Neural cell (in vitro differentiated cells): Measurements from ENCODE around the gene FGD4. TPM values are rescaled to one million over a fixed set of nuclear protein-coding genes. Genes with fewer than 3 reads are reported as not detected.

ENCODE experiments used
- H2AFZ ChIP-seq: fragments of 200-600, 300-800 bp; sonication (generic), shearing (Covaris generic); 2 replicates; pipeline ENCODE4 v1.6.0; 2014; ENCODE audit warnings: low read depth, mild to moderate bottlenecking, antibody characterized with exemption, low read length, moderate library complexity
- H3F3A ChIP-seq: fragments of 200-600 bp; shearing (Covaris generic); 2 replicates; pipeline ENCODE4 v1.6.1; 2016; ENCODE audit warnings: mild to moderate bottlenecking, moderate library complexity, mixed read lengths, antibody characterized with exemption, low read length; ENCODE audit not compliant: insufficient read depth, poor library complexity, severe bottlenecking
- H3K27ac ChIP-seq: fragments of 200-600, 300-800 bp; sonication (generic), shearing (Covaris generic); 2 replicates; pipeline ENCODE4 v1.5.1; 2014; ENCODE audit warnings: mild to moderate bottlenecking, low read length, moderate library complexity
- H3K27me3 ChIP-seq: fragments of 300-800, 200-600 bp; sonication (generic), shearing (Covaris generic); 2 replicates; pipeline ENCODE4 v1.6.0; 2014; ENCODE audit warnings: mild to moderate bottlenecking, low read depth, low read length, moderate library complexity; ENCODE audit not compliant: insufficient read depth
- H3K36me3 ChIP-seq: fragments of 300-800, 200-600 bp; sonication (generic), shearing (Covaris generic); 2 replicates; pipeline ENCODE4 v1.5.1; 2014; ENCODE audit warnings: mild to moderate bottlenecking, antibody characterized with exemption, low read length, moderate library complexity; ENCODE audit not compliant: insufficient read depth
- H3K4me2 ChIP-seq: fragments of 300-800, 200-600 bp; sonication (generic), shearing (Covaris generic); 2 replicates; pipeline ENCODE4 v1.6.0; 2014; ENCODE audit warnings: mild to moderate bottlenecking, low read length
- H3K4me3 ChIP-seq: fragments of 300-800, 200-600 bp; sonication (generic), shearing (Covaris generic); 2 replicates; pipeline ENCODE4 v1.5.1; 2014; ENCODE audit warnings: mild to moderate bottlenecking, low read length, moderate library complexity
- H3K79me2 ChIP-seq: fragments of 200-600 bp; shearing (Covaris generic); replicated peaks from 2 replicates; pipeline ENCODE4 v1.6.0; 2014; ENCODE audit warnings: mild to moderate bottlenecking, low read length, moderate library complexity; ENCODE audit not compliant: insufficient read depth
- H3K9ac ChIP-seq: fragments of 300-800, 200-600 bp; sonication (generic), shearing (Covaris generic); 2 replicates; pipeline ENCODE4 v1.6.1; 2016; ENCODE audit warnings: mild to moderate bottlenecking, low read length, mixed read lengths
- H3K9me2 ChIP-seq: fragments of 200-600 bp; shearing (Covaris generic); 2 replicates; pipeline ENCODE4 v1.6.1; 2016; ENCODE audit warnings: mild to moderate bottlenecking, low read length, mixed read lengths; ENCODE audit not compliant: insufficient read depth
- H3K9me3 ChIP-seq: fragments of 200-600, 300-800 bp; sonication (generic), shearing (Covaris generic); 2 replicates; pipeline ENCODE4 v1.6.1; 2016; ENCODE audit warnings: mild to moderate bottlenecking, mixed run types, low read length, moderate library complexity, mixed read lengths
- H4K20me1 ChIP-seq: fragments of 200-600 bp; shearing (Covaris generic); 2 replicates; pipeline ENCODE4 v1.6.1; 2016; ENCODE audit warnings: mild to moderate bottlenecking, mixed run types; ENCODE audit not compliant: insufficient read depth
- CTCF ChIP-seq: fragments of 450-650 bp; IDR thresholded peaks from 2 replicates; pipeline ENCODE4 v1.5.1; 2014; ENCODE audit warnings: antibody characterized with exemption, mild to moderate bottlenecking, moderate library complexity; ENCODE audit not compliant: poor library complexity, severe bottlenecking
- EP300 ChIP-seq: fragments of 450-650 bp; conservative IDR thresholded peaks from 2 replicates; pipeline ENCODE4 v1.6.1; 2014; ENCODE audit warnings: antibody characterized with exemption, mild to moderate bottlenecking, moderate library complexity; ENCODE audit not compliant: poor library complexity, severe bottlenecking
- EZH2 ChIP-seq: fragments of 200-600, 300-800 bp; shearing (Covaris generic), sonication (generic); IDR thresholded peaks from 2 replicates; pipeline ENCODE4 v1.6.1; 2014; ENCODE audit warnings: antibody characterized with exemption, low read length, borderline replicate concordance, mild to moderate bottlenecking; ENCODE audit not compliant: insufficient read depth, poor library complexity, severe bottlenecking
- MXI1 ChIP-seq: fragments of 450-650 bp; conservative IDR thresholded peaks from 2 replicates; pipeline ENCODE4 v1.6.1; 2014; ENCODE audit warnings: antibody characterized with exemption, mild to moderate bottlenecking; ENCODE audit not compliant: poor library complexity, severe bottlenecking
- POLR2AphosphoS5 ChIP-seq: IDR thresholded peaks from 2 replicates; pipeline ENCODE4 v1.6.1; 2012
- RAD21 ChIP-seq: fragments of 450-650 bp; conservative IDR thresholded peaks from 2 replicates; pipeline ENCODE4 v1.6.1; 2014; ENCODE audit warnings: antibody characterized with exemption, mild to moderate bottlenecking, moderate library complexity
- REST ChIP-seq: IDR thresholded peaks from 2 replicates; pipeline ENCODE4 v1.6.1; 2012; ENCODE audit warnings: borderline replicate concordance
- SMC3 ChIP-seq: fragments of 450-650 bp; conservative IDR thresholded peaks from 2 replicates; pipeline ENCODE4 v1.6.1; 2014; ENCODE audit warnings: antibody characterized with exemption, mild to moderate bottlenecking, moderate library complexity; ENCODE audit not compliant: poor library complexity
- TAF1 ChIP-seq: IDR thresholded peaks from 2 replicates; pipeline ENCODE4 v1.6.1; 2012; ENCODE audit warnings: low read depth
- polyA plus RNA-seq: library from polyadenylated mRNA; depleted of rRNA; stranded (reverse); fragments of >200 nt; gene quantifications from 2 replicates; pipeline ENCODE4 v1.2.3, GENCODE V29; 2014

FGD4 gene
- polyA plus RNA-seq, 1 donor from 2014 or later = 24.4 TPM

GRCh38 chr12:32450768-32451167 lies 51.4 kb downstream of the FGD4 start:
- Histone ChIP-seq H2AFZ (no peak overlapping the region), H4K20me1 (no peaks in the 10 kb centered on the region), H3F3A (peaks cover 3% of the 10 kb centered on the region), H3K4me3 (no peak overlapping the region), H3K9ac (no peak overlapping the region), H3K4me2 (no peak overlapping the region), H3K79me2 (no peaks in the 10 kb centered on the region), H3K9me3 (no peaks in the 10 kb centered on the region), H3K27ac (no peak overlapping the region), H3K36me3 (no peaks in the 10 kb centered on the region), H3K27me3 (no peaks in the 10 kb centered on the region), H3K9me2 (no peaks in the 10 kb centered on the region)
- no peak for TF ChIP-seq EZH2
- no peak for TF ChIP-seq RAD21
- TF ChIP-seq TAF1 = no peak
- TF ChIP-seq MXI1 = no peak
- TF ChIP-seq SMC3 = no peak
- no peak for TF ChIP-seq POLR2AphosphoS5
- no peak for TF ChIP-seq EP300
- no peak for TF ChIP-seq CTCF
- no peak for TF ChIP-seq REST

- no peaks in the 10 kb centered on the region for H3K27me3 ChIP-seq
- H2AFZ ChIP-seq = no peak overlapping the region
- H3K36me3 ChIP-seq = no peaks in the 10 kb centered on the region
- no peak overlapping the region for H3K4me3 ChIP-seq
- H3K9me3 ChIP-seq = no peaks in the 10 kb centered on the region
- H3K79me2 ChIP-seq = no peaks in the 10 kb centered on the region
- no peaks in the 10 kb centered on the region for H4K20me1 ChIP-seq
- peaks cover 3% of the 10 kb centered on the region for H3F3A ChIP-seq
- H3K4me2 ChIP-seq = no peak overlapping the region
- no peaks in the 10 kb centered on the region for H3K9me2 ChIP-seq
- no peak overlapping the region for H3K9ac ChIP-seq
- H3K27ac ChIP-seq = no peak overlapping the region
- no peak for TF ChIP-seq REST
- no peak for TF ChIP-seq POLR2AphosphoS5
- no peak for TF ChIP-seq EZH2
- TF ChIP-seq SMC3 = no peak
- TF ChIP-seq CTCF = no peak
- TF ChIP-seq RAD21 = no peak
- TF ChIP-seq TAF1 = no peak
- no peak for TF ChIP-seq MXI1
- TF ChIP-seq EP300 = no peak
Observed at GRCh38 chr12:32451816-32452215, 52.5 kb downstream of the FGD4 start.
